Sigmoid colon (tissue), 7 donors: ENCODE data around the gene MRNIP. TPM values are rescaled to one million over a fixed set of nuclear protein-coding genes. Genes with fewer than 3 reads are reported as not detected.

Source experiments
- DNase-seq: peaks from one replicate; pipeline ENCODE4 v3.0.0-alpha.2; 2019
- H3K27ac ChIP-seq, 4 donors: fragments of 200-600 bp; sonication (generic); one replicate each; pipeline ENCODE4 v1.5.1; 2016 to 2019; ENCODE audit warnings: mild to moderate bottlenecking in 1 of 4
- H3K27me3 ChIP-seq, 3 donors: fragments of 200-600 bp; sonication (generic); one replicate each; pipeline ENCODE4 v1.5.1; 2019; ENCODE audit warnings: mild to moderate bottlenecking in 1 of 3
- H3K36me3 ChIP-seq, 4 donors: fragments of 200-600 bp; sonication (generic); one replicate each; pipeline ENCODE4 v1.5.1; 2016 to 2019
- H3K4me1 ChIP-seq, 4 donors: fragments of 200-600 bp; sonication (generic); one replicate each; pipeline ENCODE4 v1.5.1; 2017 to 2019
- H3K4me3 ChIP-seq, 4 donors: fragments of 200-600 bp; sonication (generic); one replicate each; pipeline ENCODE4 v1.5.1; 2017 to 2019; ENCODE audit warnings: mild to moderate bottlenecking in 2 of 4, moderate library complexity in 1 of 4
- H3K9me3 ChIP-seq, 4 donors: fragments of 200-600 bp in 3 of 4; sonication (generic) in 3 of 4; one replicate each; pipeline versions ENCODE4 v1.5.1 to v1.6.1; 2013 to 2019
- CTCF ChIP-seq, 4 experiments: fragments of 450-650 bp in 3 of 4; fragments of 200-600 bp in 1 of 4; IDR thresholded peaks; one replicate each; pipeline ENCODE4 v1.5.1; 2016 to 2019; ENCODE audit warnings: antibody characterized with exemption in 4 of 4, mild to moderate bottlenecking in 3 of 4, moderate library complexity in 2 of 4
- EP300 ChIP-seq, 4 donors: sonication (generic); formaldehyde crosslinking; IDR thresholded peaks; one replicate each; pipeline ENCODE4 v1.6.1; 2017; ENCODE audit warnings: antibody characterized with exemption in 4 of 4
- POLR2A ChIP-seq, 2 donors: fragments of 450-650 bp; IDR thresholded peaks; one replicate each; pipeline ENCODE4 v1.6.1; 2016; ENCODE audit warnings: antibody characterized with exemption in 2 of 2, mild to moderate bottlenecking in 2 of 2, moderate library complexity in 2 of 2
- POLR2AphosphoS5 ChIP-seq, 4 donors: sonication (generic); formaldehyde crosslinking; IDR thresholded peaks; one replicate each; pipeline ENCODE4 v1.6.1; 2017; ENCODE audit warnings: antibody characterized with exemption in 4 of 4
- WGBS, 2 donors: extraction: QIAGEN DNeasy Blood & Tissue Kit; methylation state at CpG; one replicate each; pipeline ENCODE4 v1.1.7; 2013; 5-methylcytosine and 5-hydroxymethylcytosine counted together
- intact Hi-C: fragments of 100-400 bp; cut with DNase I; formaldehyde crosslinking; loops from one replicate; pipeline ENCODE4 v1.15.1; 2023
- polyA plus RNA-seq, 3 donors: library from polyadenylated mRNA; stranded (reverse); fragments of 200-250 nt; gene quantifications; one replicate each; pipeline ENCODE4 v1.2.3, GENCODE V29; 2013
- small RNA-seq, 3 donors: library from RNA; depleted of rRNA; stranded (forward); fragments of <200 nt; gene quantifications; one replicate each; pipeline ENCODE3, GENCODE V24; 2016
- total RNA-seq, 4 donors: library from RNA; depleted of rRNA; stranded (reverse); fragments of >200 nt; gene quantifications; one replicate each; pipeline ENCODE4 v1.1.0, GENCODE V29; 2016
- donor health status: healthy with polysubstance abuse.
- donor health status: Bipolar disorder and iron deficiency.
- donor health status: healthy.

MRNIP gene
- total and polyA plus RNA-seq, 7 donors: 8.3 to 59.8 (median 30.7) TPM

- Histone ChIP-seq H3K27me3 (no peaks in the 10 kb centered on the region), H3K27ac (no peak overlapping the region), H3K4me3 (no peak overlapping the region), H3K4me1 (peaks cover 0 to 4% (median 2%) of the 10 kb centered on the region in 4 donors), H3K9me3 (no peaks in the 10 kb centered on the region), H3K36me3 (no peaks in the 10 kb centered on the region)
- no peak for DNase-seq
- 83 to 85% methylated on average over 7 of the region's 7 CpGs for WGBS, 2 donors
- intact Hi-C loops: no loop called here
- TF ChIP-seq EP300 (IDR thresholded peaks at IDR 0.05) (no peak), POLR2AphosphoS5 (IDR thresholded peaks at IDR 0.05) (no peak), CTCF (IDR thresholded peaks at IDR 0.05) (no peak), POLR2A (IDR thresholded peaks at IDR 0.05) (no peak)
Observed at GRCh38 chr5:179788193-179788854, 70.3 kb downstream of the MRNIP start.

Small RNA genes lying within 50 kb of the gene (small RNA-seq; reads per million reads assigned to genes)
- gene MIR1229: 0 to 0.22 (median 0) reads per million in 3 donors
- 0 reads per million in 3 donors for gene RF00019

Other genes with a start within 250 kb of the MRNIP start
- gene HNRNPH1, start 235.1 kb downstream of the MRNIP start, total RNA-seq: 100 to 1,000 TPM; 264 to 495 (median 312) TPM
- 100 to 1,000 TPM in 1 of 3 donors, 10 to 100 TPM in 2; 63.8 to 255 (median 73.3) TPM for gene HNRNPH1, start 235.1 kb downstream of the MRNIP start, polyA plus RNA-seq
- under 1 TPM in 1 of 4 donors, not detected in 3; 0.66 TPM for gene CBY3, start 177.8 kb downstream of the MRNIP start, total RNA-seq
- gene CBY3, start 177.8 kb downstream of the MRNIP start, polyA plus RNA-seq: under 1 TPM in 1 of 3 donors, not detected in 2; 0.13 TPM
- gene CANX, start 159.8 kb downstream of the MRNIP start, total RNA-seq: 100 to 1,000 TPM; 254 to 278 (median 267) TPM
- 100 to 1,000 TPM in 1 of 3 donors, 10 to 100 TPM in 2; 58.3 to 177 (median 77.2) TPM for gene CANX, start 159.8 kb downstream of the MRNIP start, polyA plus RNA-seq
- gene MAML1, start 126.0 kb downstream of the MRNIP start, total RNA-seq: 10 to 100 TPM; 18.1 to 30.2 (median 25.9) TPM
- 10 to 100 TPM in 1 of 3 donors, 1 to 10 TPM in 2; 7.2 to 15.8 (median 8.1) TPM for gene MAML1, start 126.0 kb downstream of the MRNIP start, polyA plus RNA-seq
- 1 to 10 TPM; 1.5 to 6.1 (median 5.4) TPM for gene LTC4S, start 64.8 kb downstream of the MRNIP start, total RNA-seq
- 1 to 10 TPM in 2 of 3 donors, not detected in 1; 2.6 to 3.6 TPM for gene LTC4S, start 64.8 kb downstream of the MRNIP start, polyA plus RNA-seq
- 10 to 100 TPM; 27.8 to 56.8 (median 31.5) TPM for gene MGAT4B, start 52.0 kb downstream of the MRNIP start, total RNA-seq
- gene MGAT4B, start 52.0 kb downstream of the MRNIP start, polyA plus RNA-seq: 100 to 1,000 TPM; 184 to 241 (median 232) TPM
- gene SQSTM1, start 37.9 kb downstream of the MRNIP start, total RNA-seq: 100 to 1,000 TPM; 287 to 443 (median 386) TPM
- 100 to 1,000 TPM; 168 to 301 (median 203) TPM for gene SQSTM1, start 37.9 kb downstream of the MRNIP start, polyA plus RNA-seq
- gene TBC1D9B, start 49.1 kb upstream of the MRNIP start, total RNA-seq: 1,000 to 10,000 TPM in 2 of 4 donors, 100 to 1,000 TPM in 2; 291 to 1,545 (median 1,005) TPM
- gene TBC1D9B, start 49.1 kb upstream of the MRNIP start, polyA plus RNA-seq: 10 to 100 TPM; 35.4 to 83.4 (median 36.8) TPM
- gene RNF130, start 212.9 kb upstream of the MRNIP start, total RNA-seq: 100 to 1,000 TPM in 3 of 4 donors, 10 to 100 TPM in 1; 64.1 to 144 (median 117) TPM
- gene RNF130, start 212.9 kb upstream of the MRNIP start, polyA plus RNA-seq: 10 to 100 TPM; 34.3 to 41.4 (median 37.5) TPM